ENCODE data around the gene CCDC73.

DNA sequence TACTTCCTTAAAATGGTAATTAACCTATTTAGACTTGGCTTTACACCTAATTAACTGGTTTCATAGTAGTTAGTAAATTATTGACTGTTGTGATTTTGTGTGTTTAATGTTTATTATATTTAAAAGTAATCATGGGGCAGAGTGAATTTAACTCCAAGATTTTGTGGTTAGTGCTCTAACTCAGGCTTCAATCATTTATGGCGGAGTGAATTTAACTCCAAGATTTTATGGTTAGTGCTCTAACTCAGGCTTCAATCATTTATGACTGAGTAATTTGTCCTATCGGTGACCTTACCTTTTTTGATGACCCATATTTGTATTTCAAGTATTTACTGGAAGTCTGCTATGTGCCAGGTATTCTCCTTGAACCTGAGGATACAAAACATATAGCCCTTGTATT, 42.5 kb upstream of the CCDC73 start:
- TF ChIP-seq, protein P1, sequence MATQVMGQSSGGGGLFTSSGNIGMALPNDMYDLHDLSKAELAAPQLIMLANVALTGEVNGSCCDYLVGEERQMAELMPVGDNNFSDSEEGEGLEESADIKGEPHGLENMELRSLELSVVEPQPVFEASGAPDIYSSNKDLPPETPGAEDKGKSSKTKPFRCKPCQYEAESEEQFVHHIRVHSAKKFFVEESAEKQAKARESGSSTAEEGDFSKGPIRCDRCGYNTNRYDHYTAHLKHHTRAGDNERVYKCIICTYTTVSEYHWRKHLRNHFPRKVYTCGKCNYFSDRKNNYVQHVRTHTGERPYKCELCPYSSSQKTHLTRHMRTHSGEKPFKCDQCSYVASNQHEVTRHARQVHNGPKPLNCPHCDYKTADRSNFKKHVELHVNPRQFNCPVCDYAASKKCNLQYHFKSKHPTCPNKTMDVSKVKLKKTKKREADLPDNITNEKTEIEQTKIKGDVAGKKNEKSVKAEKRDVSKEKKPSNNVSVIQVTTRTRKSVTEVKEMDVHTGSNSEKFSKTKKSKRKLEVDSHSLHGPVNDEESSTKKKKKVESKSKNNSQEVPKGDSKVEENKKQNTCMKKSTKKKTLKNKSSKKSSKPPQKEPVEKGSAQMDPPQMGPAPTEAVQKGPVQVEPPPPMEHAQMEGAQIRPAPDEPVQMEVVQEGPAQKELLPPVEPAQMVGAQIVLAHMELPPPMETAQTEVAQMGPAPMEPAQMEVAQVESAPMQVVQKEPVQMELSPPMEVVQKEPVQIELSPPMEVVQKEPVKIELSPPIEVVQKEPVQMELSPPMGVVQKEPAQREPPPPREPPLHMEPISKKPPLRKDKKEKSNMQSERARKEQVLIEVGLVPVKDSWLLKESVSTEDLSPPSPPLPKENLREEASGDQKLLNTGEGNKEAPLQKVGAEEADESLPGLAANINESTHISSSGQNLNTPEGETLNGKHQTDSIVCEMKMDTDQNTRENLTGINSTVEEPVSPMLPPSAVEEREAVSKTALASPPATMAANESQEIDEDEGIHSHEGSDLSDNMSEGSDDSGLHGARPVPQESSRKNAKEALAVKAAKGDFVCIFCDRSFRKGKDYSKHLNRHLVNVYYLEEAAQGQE (IDR thresholded peaks at IDR 0.05; ENCODE audit: insufficient read depth in 1 of 2, low read depth in 2 of 2, low read length in 2 of 2), result no peak
- TF ChIP-seq POLR2AphosphoS5 (IDR thresholded peaks at IDR 0.05; ENCODE audit: low read depth, low read length), result no peak

All from PFSK-1 (cell line).